GM12873 (cell line): Measurements from ENCODE around the gene TBC1D22A.

ENCODE experiments used
- TF ChIP-seq, protein P1 (sequence below): IDR thresholded peaks from 2 replicates; pipeline ENCODE4 v1.5.1; 2012; ENCODE audit warnings: low read depth, mild to moderate bottlenecking, moderate library complexity, low read length, control low read depth; ENCODE audit not compliant: insufficient read depth; ENCODE audit errors: missing control alignments

TBC1D22A gene

DNA sequence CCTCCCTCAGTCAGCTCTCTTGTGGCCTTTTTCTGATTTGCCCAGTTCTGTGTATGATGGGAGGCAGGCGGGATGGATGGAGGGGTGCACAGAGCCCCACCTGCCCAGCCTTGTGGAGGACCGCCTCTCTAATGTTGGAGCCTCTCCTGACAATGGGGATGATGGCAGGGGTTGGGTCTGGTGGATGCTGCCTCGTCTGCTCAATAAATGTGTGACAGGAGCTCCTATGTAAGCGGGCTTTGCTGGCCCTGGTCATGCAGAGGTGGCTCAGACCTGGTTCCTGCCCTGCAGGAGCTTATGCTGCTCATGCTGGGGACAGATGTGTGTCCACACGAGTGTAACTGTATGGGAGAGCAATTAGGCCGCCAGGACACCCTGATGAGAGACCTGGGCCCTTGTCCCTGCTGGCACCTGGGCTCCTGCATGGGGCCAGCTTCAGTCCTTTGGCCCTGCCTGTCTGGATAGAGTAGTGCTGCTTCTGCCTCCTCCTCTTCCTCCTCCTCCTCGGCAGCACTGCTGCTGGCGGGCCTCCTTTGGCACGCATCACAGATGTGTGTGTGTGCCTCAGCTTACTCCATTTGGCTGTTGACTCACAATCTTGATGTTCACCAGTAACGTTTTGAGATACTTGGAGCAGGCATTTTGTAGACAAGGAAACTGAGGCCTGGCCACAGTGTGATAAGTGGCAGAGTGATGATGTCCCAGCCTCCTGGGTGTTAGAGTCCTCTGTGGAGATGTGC is 131.0 kb downstream of the TBC1D22A start:
- TF ChIP-seq, protein P1, sequence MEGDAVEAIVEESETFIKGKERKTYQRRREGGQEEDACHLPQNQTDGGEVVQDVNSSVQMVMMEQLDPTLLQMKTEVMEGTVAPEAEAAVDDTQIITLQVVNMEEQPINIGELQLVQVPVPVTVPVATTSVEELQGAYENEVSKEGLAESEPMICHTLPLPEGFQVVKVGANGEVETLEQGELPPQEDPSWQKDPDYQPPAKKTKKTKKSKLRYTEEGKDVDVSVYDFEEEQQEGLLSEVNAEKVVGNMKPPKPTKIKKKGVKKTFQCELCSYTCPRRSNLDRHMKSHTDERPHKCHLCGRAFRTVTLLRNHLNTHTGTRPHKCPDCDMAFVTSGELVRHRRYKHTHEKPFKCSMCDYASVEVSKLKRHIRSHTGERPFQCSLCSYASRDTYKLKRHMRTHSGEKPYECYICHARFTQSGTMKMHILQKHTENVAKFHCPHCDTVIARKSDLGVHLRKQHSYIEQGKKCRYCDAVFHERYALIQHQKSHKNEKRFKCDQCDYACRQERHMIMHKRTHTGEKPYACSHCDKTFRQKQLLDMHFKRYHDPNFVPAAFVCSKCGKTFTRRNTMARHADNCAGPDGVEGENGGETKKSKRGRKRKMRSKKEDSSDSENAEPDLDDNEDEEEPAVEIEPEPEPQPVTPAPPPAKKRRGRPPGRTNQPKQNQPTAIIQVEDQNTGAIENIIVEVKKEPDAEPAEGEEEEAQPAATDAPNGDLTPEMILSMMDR = no peak

DNA sequence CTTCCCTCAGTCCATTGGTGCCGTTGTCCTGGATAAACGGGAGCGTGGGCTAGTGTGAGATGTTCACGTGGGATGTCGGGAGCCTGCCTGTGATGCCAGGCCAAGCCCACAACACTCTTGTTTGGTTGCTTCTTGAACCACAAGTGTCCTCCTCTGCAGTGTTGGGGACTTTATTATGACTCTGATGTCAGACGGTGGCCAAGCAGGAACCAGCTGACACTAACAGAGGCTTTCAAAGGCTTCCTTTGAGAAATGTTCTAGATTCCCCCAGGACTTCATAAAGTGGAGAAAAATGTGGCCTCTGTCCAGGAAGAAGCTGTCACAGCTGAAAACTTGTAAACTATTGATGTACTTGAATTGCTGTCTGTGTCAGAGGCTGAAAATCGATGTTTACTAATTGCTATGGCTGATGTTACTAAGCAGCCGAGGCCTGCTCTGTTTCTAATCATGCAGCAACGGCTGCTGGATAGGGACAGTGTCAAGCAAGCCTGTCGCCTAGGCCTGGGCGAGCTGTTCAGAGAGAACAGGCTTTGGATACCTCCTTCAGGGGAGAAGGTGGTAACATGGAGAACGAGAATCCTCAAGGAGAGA is 131.7 kb downstream of the TBC1D22A start:
- TF ChIP-seq, protein P1 = no peak

GRCh38 chr22:46894851-46895640 is 132.6 kb downstream of the TBC1D22A start:
- TF ChIP-seq, protein P1 = no peak

- TF ChIP-seq, protein P1 = no peak
These were observed 133.3 kb downstream of the TBC1D22A start for GRCh38 chr22:46895753-46896152.

DNA sequence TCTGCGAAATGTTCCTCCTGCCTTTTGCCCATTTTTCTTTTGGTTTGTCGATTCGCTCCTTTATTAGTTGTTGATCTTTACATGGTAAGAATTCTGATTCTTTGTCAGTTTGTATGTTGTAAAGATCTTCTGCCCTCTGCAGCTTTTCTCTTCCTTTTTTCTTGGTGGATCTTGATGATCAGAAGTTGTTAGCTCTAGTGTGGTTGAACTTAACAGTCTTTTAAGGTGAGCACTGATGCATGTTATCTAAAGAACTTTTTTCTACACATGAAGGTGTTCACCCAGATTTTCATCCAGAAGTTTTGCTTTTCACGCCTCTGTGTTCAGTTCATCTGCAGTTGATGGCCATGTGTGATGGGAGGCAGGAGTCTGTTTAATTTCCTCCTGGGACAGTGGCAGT is 133.7 kb downstream of the TBC1D22A start:
- TF ChIP-seq, protein P1 = no peak

GRCh38 chr22:46896568-46897245 is 134.3 kb downstream of the TBC1D22A start:
- TF ChIP-seq, protein P1 = no peak

GRCh38 chr22:46897246-46897623 is 134.8 kb downstream of the TBC1D22A start:
- TF ChIP-seq, protein P1 = no peak
